IMR-90 (cell line): Measurements from ENCODE around the gene CYP24A1. TPM values are rescaled to one million over a fixed set of nuclear protein-coding genes. Genes with fewer than 3 reads are reported as not detected.

ENCODE experiments used
- ATAC-seq: fragments of 200-7000 bp; cut with Tn5 transposase; 2 replicates; pipeline ENCODE4 v1.9.1; 2020; ENCODE audit warnings: low read depth, mild to moderate bottlenecking, moderate library complexity
- BruUV-seq: library from RNA; stranded (reverse); fragments of 400-500 nt; replicated peaks from 2 replicates; lab custom pipeline; 2021; lab: Mats Ljungman, UMichigan
- CTCF ChIA-PET: fragments of 300-600 bp; formaldehyde crosslinking; extraction: SDS; loops from one replicate; lab custom pipeline; 2021; ENCODE audit warnings: antibody characterized with exemption; lab: Yijun Ruan, JAX
- POLR2A ChIA-PET: fragments of 300-600 bp; sonication (Branson Sonifier 250); formaldehyde crosslinking; loops from one replicate; lab custom pipeline; 2022; ENCODE audit warnings: antibody characterized with exemption; ENCODE audit not compliant: unreplicated experiment; lab: Charles Lee
- DNase-seq: peaks from one replicate; pipeline ENCODE4 v3.0.0; 2013
- H2AFZ ChIP-seq: replicated peaks from 2 replicates; pipeline ENCODE3; 2013; ENCODE audit warnings: low read length, mild to moderate bottlenecking; ENCODE audit not compliant: poor library complexity
- H2AK5ac ChIP-seq: 2 replicates; pipeline ENCODE4 v1.6.1; 2013; ENCODE audit warnings: low read depth, low read length, inconsistent platforms
- H2AK9ac ChIP-seq: replicated peaks from 2 replicates; pipeline ENCODE3; 2013; ENCODE audit warnings: mild to moderate bottlenecking, low read depth, low read length, moderate library complexity; ENCODE audit not compliant: poor library complexity
- H2BK120ac ChIP-seq: 2 replicates; pipeline ENCODE4 v1.6.1; 2013; ENCODE audit warnings: low read depth, low read length, inconsistent platforms
- H2BK15ac ChIP-seq: 3 replicates; pipeline ENCODE4 v1.6.1; 2013; ENCODE audit warnings: low read depth, low read length, inconsistent platforms
- H2BK20ac ChIP-seq: 2 replicates; pipeline ENCODE4 v1.6.1; 2013; ENCODE audit warnings: low read depth, mild to moderate bottlenecking, inconsistent platforms, low read length, moderate library complexity
- H2BK5ac ChIP-seq: 2 replicates; pipeline ENCODE4 v1.6.1; 2013; ENCODE audit warnings: mild to moderate bottlenecking, low read depth, low read length, inconsistent platforms; ENCODE audit not compliant: poor library complexity, severe bottlenecking
- H3K14ac ChIP-seq: replicated peaks from 2 replicates; pipeline ENCODE4 v1.6.1; 2013; ENCODE audit warnings: low read depth, low read length, inconsistent platforms
- H3K18ac ChIP-seq: 2 replicates; pipeline ENCODE4 v1.6.1; 2013; ENCODE audit warnings: low read depth, low read length, control low read depth
- H3K23ac ChIP-seq: 2 replicates; pipeline ENCODE4 v1.6.1; 2013; ENCODE audit warnings: low read depth, low read length, inconsistent platforms
- H3K27ac ChIP-seq: 2 replicates; pipeline ENCODE4 v1.5.1; 2013; ENCODE audit warnings: mild to moderate bottlenecking, control low read depth, low read length; ENCODE audit not compliant: insufficient read depth
- H3K27me3 ChIP-seq: 2 replicates; pipeline ENCODE4 v1.6.1; 2013; ENCODE audit warnings: low read length; ENCODE audit not compliant: control insufficient read depth, insufficient read depth
- H3K36me3 ChIP-seq: 2 replicates; pipeline ENCODE4 v1.6.1; 2013; ENCODE audit warnings: low read length, mixed read lengths; ENCODE audit not compliant: control insufficient read depth, insufficient read depth
- H3K4ac ChIP-seq: 2 replicates; pipeline ENCODE4 v1.6.1; 2013; ENCODE audit warnings: low read depth, low read length, inconsistent platforms
- H3K4me1 ChIP-seq: 2 replicates; pipeline ENCODE4 v1.6.1; 2013; ENCODE audit warnings: low read length, mixed read lengths; ENCODE audit not compliant: control insufficient read depth, insufficient read depth
- H3K4me2 ChIP-seq: 2 replicates; pipeline ENCODE4 v1.6.1; 2013; ENCODE audit warnings: low read depth, mild to moderate bottlenecking, control low read depth, low read length, moderate library complexity
- H3K4me3 ChIP-seq: 2 replicates; pipeline ENCODE4 v1.5.1; 2013; ENCODE audit warnings: low read depth, mild to moderate bottlenecking, control low read depth, low read length, moderate library complexity; ENCODE audit not compliant: insufficient read depth
- H3K56ac ChIP-seq: 2 replicates; pipeline ENCODE4 v1.6.1; 2013; ENCODE audit warnings: low read length, inconsistent platforms; ENCODE audit not compliant: insufficient read depth; ENCODE audit errors: extremely low read depth
- H3K79me1 ChIP-seq, 2 experiments: 2 replicates each; pipeline ENCODE4 v1.6.1; 2013; ENCODE audit warnings: low read length in 2 of 2, inconsistent platforms in 1 of 2, low read depth in 1 of 2
- H3K9ac ChIP-seq: 2 replicates; pipeline ENCODE4 v1.6.1; 2013; ENCODE audit warnings: low read depth, low read length, control low read depth
- H3K9me1 ChIP-seq: 2 replicates; pipeline ENCODE4 v1.6.1; 2013; ENCODE audit warnings: low read length, inconsistent platforms; ENCODE audit not compliant: insufficient read depth
- H3K9me3 ChIP-seq: 2 replicates; pipeline ENCODE4 v1.6.1; 2013; ENCODE audit warnings: low read length; ENCODE audit not compliant: control insufficient read depth, insufficient read depth
- H4K20me1 ChIP-seq: 2 replicates; pipeline ENCODE4 v1.6.1; 2013; ENCODE audit warnings: low read length, inconsistent platforms; ENCODE audit not compliant: insufficient read depth
- H4K5ac ChIP-seq: 2 replicates; pipeline ENCODE4 v1.6.1; 2013; ENCODE audit warnings: mild to moderate bottlenecking, low read depth, low read length, control low read depth
- H4K8ac ChIP-seq, 2 experiments: 2 replicates each; pipeline ENCODE4 v1.6.1; 2013; ENCODE audit warnings: low read depth in 2 of 2, low read length in 2 of 2, control low read depth in 1 of 2, inconsistent platforms in 1 of 2
- H4K91ac ChIP-seq: 2 replicates; pipeline ENCODE4 v1.6.1; 2013; ENCODE audit warnings: low read depth, low read length, inconsistent platforms; ENCODE audit not compliant: insufficient read depth
- FOS ChIP-seq: fragments of 150-350 bp; IDR thresholded peaks from 2 replicates; pipeline ENCODE4 v1.6.1; 2016; ENCODE audit warnings: low read depth, low read length
- RFX5 ChIP-seq: IDR thresholded peaks from 2 replicates; pipeline ENCODE4 v1.8.0; 2012; ENCODE audit warnings: low read depth, mild to moderate bottlenecking, low read length, moderate library complexity
- WGBS, 2 experiments: methylation state at CpG; one replicate each; pipeline versions ENCODE4 v1.1.5 to v1.1.7; 2013; ENCODE audit warnings: missing lambda C conversion rate in 2 of 2; ENCODE audit not compliant: insufficient read length in 1 of 2; ENCODE audit errors: extremely low coverage in 2 of 2; 5-methylcytosine and 5-hydroxymethylcytosine counted together
- dilution Hi-C: fragments of 300-500 bp; cut with HindIII; formaldehyde crosslinking; loops from one replicate; pipeline ENCODE4 v1.14.3; 2018; ENCODE audit warnings: low sequenced_read_pairs; ENCODE audit not compliant: unreplicated experiment
- in situ Hi-C: fragments of 300-500 bp; cut with MboI; formaldehyde crosslinking; loops from 3 replicates; pipeline ENCODE4 v1.14.3; 2019; ENCODE audit warnings: low sequenced_read_pairs, inconsistent platforms, mixed read lengths
- intact Hi-C: fragments of 100-400 bp; cut with micrococcal nuclease; formaldehyde crosslinking; loops from 2 replicates; pipeline ENCODE4 v1.10.0; 2022
- polyA plus RNA-seq, 3 experiments: library from polyadenylated mRNA; depleted of rRNA; stranded (reverse); fragments of >200 nt; gene quantifications; 2 replicates each; pipeline ENCODE4 v1.2.3, GENCODE V29; 2012; ENCODE audit warnings: low replicate concordance in 1 of 3
- total RNA-seq: library from RNA; depleted of rRNA; stranded (reverse); fragments of >200 nt; gene quantifications from 2 replicates; pipeline ENCODE4 v1.2.3, GENCODE V29; 2012

The CYP24A1 gene
- total and polyA plus RNA-seq, 2 of the 4 experiments (the other 2 are of a cell fraction): not detected

DNA sequence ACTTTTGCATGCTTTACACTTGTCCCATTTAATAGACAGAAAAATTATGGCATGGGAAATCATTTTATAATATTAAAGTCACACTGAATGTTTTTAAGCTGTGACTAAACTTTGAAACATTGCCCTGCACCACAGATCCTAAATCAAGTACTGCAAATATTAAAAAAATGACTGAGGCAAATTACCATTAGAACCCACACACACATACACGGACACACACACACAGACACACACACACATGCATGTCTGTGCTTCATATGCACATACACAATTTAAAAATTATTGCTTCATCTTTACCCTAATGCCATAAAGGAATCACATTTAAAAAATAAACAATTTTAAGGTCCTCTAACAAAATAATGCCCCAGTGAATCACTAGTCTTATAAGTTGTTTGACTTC lies 19.9 kb downstream of the CYP24A1 start:
- ChIA-PET POLR2A (no interaction called here), CTCF (interaction anchor here (0.9 kb wide), 1 partner anchor 51 kb away, joined by 3 read pairs; no protein-coding TSS in a partner anchor)
- H3K56ac ChIP-seq: no peak overlapping the region
- no peak overlapping the region for H4K91ac ChIP-seq
- no peak overlapping the region for H3K4me3 ChIP-seq
- no peak overlapping the region for H2BK20ac ChIP-seq
- H4K5ac ChIP-seq: no peak overlapping the region
- no peaks in the 10 kb centered on the region for H3K36me3 ChIP-seq
- in situ Hi-C loops (no loop called here), intact Hi-C loops (no loop called here), dilution Hi-C loops (no loop called here)
- H3K14ac ChIP-seq: no peak overlapping the region
- H3K9me1 ChIP-seq: no peaks in the 10 kb centered on the region
- H3K9me3 ChIP-seq: no peaks in the 10 kb centered on the region
- no peak overlapping the region for H4K8ac ChIP-seq
- H3K4me2 ChIP-seq: no peak overlapping the region
- no TSS peak for BruUV-seq
- no peak overlapping the region for H3K9ac ChIP-seq
- no peak overlapping the region for H2BK15ac ChIP-seq
- WGBS, 2 experiments: 67% methylated on average over 1 of the region's 1 CpG; no CpG with 5 or more reads in 1 of the 2 experiments
- H3K18ac ChIP-seq: no peak overlapping the region
- H3K23ac ChIP-seq: no peak overlapping the region
- no peak overlapping the region for H2AK9ac ChIP-seq
- no peaks in the 10 kb centered on the region for H4K20me1 ChIP-seq
- no peak overlapping the region for H2AFZ ChIP-seq
- no peak overlapping the region for H3K27ac ChIP-seq
- no peak overlapping the region for H3K4ac ChIP-seq
- H2AK5ac ChIP-seq: no peak overlapping the region
- DNase-seq (no peak), ATAC-seq (no peak)
- no peaks in the 10 kb centered on the region for H3K4me1 ChIP-seq
- no peaks in the 10 kb centered on the region for H3K79me1 ChIP-seq
- TF ChIP-seq FOS: no peak
- TF ChIP-seq RFX5: no peak
- H2BK5ac ChIP-seq: no peak overlapping the region
- peaks cover 14% of the 10 kb centered on the region for H3K27me3 ChIP-seq
- no peak overlapping the region for H2BK120ac ChIP-seq
